VCaP (cell line): ENCODE measurements around the gene CNTNAP5.

Source experiments
- H3K27ac ChIP-seq: fragments of 450-650 bp; 2 replicates; pipeline ENCODE4 v1.5.1; 2017
- TF ChIP-seq, protein P1 (sequence below): fragments of 450-650 bp; conservative IDR thresholded peaks from 2 replicates; pipeline ENCODE4 v1.5.1; 2017; ENCODE audit warnings: mild to moderate bottlenecking, moderate library complexity

CNTNAP5 gene

DNA sequence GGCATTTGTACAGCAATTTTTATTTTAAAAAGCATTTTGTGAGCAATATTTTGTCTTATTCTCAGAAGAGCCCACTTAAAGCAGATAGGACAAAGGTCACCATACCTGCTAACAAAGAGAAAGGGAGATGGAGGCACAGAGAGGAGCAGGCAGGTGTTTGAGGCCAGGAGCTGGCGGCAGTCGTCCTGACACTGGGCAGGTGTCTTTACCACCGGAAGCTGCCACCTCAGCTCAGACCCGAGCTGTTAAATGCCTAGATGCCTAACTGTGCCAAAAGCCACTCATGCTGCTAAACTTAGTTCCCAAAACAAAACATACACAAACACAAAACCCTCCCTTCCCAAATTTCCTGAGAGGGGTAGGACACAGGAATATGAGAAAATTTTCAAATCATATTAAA, 120.9 kb downstream of the CNTNAP5 start:
- TF ChIP-seq, protein P1, sequence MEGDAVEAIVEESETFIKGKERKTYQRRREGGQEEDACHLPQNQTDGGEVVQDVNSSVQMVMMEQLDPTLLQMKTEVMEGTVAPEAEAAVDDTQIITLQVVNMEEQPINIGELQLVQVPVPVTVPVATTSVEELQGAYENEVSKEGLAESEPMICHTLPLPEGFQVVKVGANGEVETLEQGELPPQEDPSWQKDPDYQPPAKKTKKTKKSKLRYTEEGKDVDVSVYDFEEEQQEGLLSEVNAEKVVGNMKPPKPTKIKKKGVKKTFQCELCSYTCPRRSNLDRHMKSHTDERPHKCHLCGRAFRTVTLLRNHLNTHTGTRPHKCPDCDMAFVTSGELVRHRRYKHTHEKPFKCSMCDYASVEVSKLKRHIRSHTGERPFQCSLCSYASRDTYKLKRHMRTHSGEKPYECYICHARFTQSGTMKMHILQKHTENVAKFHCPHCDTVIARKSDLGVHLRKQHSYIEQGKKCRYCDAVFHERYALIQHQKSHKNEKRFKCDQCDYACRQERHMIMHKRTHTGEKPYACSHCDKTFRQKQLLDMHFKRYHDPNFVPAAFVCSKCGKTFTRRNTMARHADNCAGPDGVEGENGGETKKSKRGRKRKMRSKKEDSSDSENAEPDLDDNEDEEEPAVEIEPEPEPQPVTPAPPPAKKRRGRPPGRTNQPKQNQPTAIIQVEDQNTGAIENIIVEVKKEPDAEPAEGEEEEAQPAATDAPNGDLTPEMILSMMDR = no peak
- peak overlapping the region; percentile 70 for H3K27ac ChIP-seq

DNA sequence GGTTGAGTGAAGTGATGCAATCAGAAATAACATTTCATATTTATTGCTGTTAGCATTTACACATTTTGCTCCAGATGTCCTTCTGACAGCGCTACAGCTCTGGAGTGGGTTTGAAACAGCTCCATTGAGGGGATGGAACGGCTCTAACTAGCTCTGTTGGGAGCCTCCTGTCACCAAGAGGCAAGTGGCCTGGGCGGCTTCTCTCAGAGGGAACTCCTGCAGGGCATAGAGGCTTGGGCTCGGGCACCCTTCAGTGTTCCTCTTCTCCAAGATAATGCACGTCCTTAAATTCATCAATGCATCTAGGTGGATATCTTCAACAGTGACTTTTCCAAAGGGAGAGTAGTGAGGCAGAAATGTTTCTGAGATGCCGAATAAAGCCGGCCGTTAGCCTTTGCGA, 122.5 kb downstream of the CNTNAP5 start:
- H3K27ac ChIP-seq = peak overlapping the region; percentile 70; the same call in 1 of the 2 replicates
- TF ChIP-seq, protein P1 = no peak

DNA sequence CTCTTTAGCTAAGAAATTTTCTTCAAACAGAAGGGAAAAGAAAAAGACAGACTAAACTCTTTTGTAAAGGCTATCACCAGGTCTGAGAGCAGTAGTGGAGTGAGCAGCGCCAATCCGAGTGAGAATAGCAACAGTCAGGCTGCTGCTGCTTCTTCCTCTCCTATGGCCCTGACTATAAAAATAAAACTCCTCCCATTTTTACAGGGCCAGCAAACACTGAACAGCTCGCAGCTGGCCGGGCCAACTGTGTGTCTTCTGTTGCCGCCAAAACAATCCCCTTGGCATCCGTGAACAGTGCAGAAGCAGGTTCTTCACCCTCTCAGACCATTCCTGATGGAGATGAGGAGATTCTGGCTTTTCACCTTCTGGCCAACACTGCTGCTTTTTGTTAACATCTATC, 124.5 kb downstream of the CNTNAP5 start:
- TF ChIP-seq, protein P1 = no peak
- peak overlapping the region; percentile 49; the same call in 1 of the 2 replicates for H3K27ac ChIP-seq

DNA sequence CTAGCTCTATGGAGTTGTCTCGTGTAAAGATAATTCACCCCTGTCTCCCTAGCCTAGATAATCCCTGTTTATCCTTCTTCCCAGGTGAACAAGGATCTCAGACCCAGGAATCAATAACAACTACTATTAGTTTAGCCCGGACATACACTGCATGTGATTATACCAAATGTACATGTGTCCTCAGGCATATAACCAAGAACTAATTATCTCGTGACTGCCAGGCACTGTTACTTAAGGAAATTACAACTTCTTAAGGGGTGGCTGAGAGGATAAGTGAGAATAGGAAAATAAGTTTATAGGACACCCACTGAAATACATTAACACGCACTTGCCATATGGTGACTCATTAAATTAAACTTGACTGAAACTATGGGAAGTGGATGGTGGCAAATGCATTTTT, 126.6 kb downstream of the CNTNAP5 start:
- TF ChIP-seq, protein P1 = no peak
- H3K27ac ChIP-seq = no peak overlapping the region

DNA sequence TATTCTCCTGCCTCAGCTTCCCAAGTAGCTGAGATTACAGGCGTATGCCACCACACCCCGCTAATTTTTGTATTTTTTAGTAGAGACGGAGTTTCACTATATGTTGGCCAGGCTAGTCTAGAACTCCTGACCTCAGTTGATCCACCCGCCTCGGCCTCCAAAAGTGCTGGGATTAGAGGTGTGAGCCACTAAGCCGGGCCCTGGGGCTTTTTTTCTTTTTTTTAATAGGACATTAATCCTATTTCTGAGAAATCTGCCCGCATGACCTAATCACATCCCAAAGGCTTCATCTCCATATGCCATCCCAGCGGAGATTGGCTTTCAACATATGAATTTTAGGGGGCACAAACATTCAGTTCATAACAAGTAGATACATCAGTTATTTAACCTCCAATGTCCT, 128.6 kb downstream of the CNTNAP5 start:
- TF ChIP-seq, protein P1 = no peak
- H3K27ac ChIP-seq = no peak overlapping the region

DNA sequence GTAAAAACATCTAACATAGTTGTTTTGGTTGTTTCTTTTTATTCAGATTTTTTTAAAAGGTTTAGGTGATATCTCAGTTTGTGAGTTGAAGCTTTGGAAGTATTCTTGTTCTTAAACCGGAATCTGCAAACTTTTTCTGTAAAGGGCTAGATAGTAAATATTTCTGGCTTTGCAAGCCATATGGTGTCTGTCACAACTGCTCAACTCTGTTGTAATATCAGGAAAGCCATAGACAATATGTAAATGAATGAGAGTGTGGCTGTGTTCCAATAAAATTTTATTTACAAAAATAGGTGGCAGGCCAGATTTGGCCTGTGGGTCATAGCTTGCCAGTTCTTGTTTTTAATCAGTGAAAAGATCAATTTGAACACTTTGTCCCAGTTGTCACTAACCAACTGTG, 134.1 kb downstream of the CNTNAP5 start:
- TF ChIP-seq, protein P1 = no peak
- no peak overlapping the region for H3K27ac ChIP-seq

DNA sequence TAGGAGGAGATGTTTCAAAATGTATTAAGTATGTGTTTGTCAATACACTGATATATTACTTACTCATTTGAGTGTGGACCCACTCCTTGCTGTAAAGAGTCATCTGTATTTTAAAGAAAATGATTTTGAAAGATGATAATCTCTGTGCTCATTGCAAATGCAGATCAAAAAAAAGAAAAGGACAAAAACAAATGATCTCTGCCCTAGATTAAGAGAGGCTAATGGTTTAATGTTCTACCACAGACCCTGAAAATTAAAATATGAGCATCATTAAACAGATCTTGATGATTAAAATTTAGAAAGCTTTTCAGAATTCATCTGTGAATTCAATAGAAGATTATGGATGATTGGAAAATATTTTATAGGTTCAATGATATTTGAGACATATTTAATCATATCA, 136.5 kb downstream of the CNTNAP5 start:
- TF ChIP-seq, protein P1 = no peak
- H3K27ac ChIP-seq = no peak overlapping the region

DNA sequence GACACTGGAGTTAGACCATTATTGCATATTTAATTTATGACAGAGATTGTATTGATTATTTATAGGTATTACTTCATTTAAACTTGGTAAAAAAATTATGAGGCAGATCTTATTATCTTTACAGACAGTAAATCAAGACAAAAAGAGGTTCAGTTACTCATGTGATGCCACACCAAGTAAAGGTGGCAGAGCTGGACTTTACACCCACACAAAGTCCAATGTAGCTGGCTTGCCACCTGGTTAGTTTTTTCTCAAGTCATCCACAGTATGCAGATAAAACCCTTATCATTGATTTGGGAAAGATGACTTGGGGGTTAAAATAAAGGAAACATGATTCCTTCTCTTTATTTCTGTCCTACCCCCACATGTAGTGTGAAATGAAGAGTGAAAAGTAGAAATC, 137.2 kb downstream of the CNTNAP5 start:
- TF ChIP-seq, protein P1 = no peak
- no peak overlapping the region for H3K27ac ChIP-seq
